Spleen (tissue), 7 donors: ENCODE data around the gene CEP131.

Experiments
- CTCF ChIP-seq, 11 experiments: fragments of 200-600 bp in 7 of 11; fragments of 450-650 bp in 4 of 11; sonication (generic) in 4 of 11; IDR thresholded peaks in 8 of 11; conservative IDR thresholded peaks in 3 of 11; 1 replicate in 7 of 11; 2 replicates in 4 of 11; pipeline versions ENCODE4 v1.4.0 to v1.8.0; 2016 to 2021; ENCODE audit warnings: antibody characterized with exemption in 11 of 11, inconsistent platforms in 4 of 11, mild to moderate bottlenecking in 1 of 11
- POLR2AphosphoS5 ChIP-seq, 3 donors: sonication (generic); formaldehyde crosslinking; IDR thresholded peaks; one replicate each; pipeline ENCODE4 v1.5.1; 2017; ENCODE audit warnings: antibody characterized with exemption in 3 of 3
- donor health status: DM: no; HTN: no; CAD: no; lungs with moderate emphysema.
- donor health status: DM: no; HTN: no; CAD: no.
- donor health status: DM: no; HTN: no; CAD: no.

GRCh38 chr17:81257533-81257932 lies 34.8 kb upstream of the CEP131 start:
- TF ChIP-seq CTCF (IDR thresholded peaks at IDR 0.05 in 8 of 11, conservative IDR thresholded peaks at IDR 0.05 in 3 of 11) (no peak), POLR2AphosphoS5 (IDR thresholded peaks at IDR 0.05) (no peak)
